Measurements from ENCODE around the gene EGR2. TPM values are rescaled to one million over a fixed set of nuclear protein-coding genes. Genes with fewer than 3 reads are reported as not detected.

EGR2 gene
- total RNA-seq, 1 experiment from 2014 or later, result 0.82 TPM

- intact Hi-C loops (cut with micrococcal nuclease; ENCODE audit: unreplicated experiment), result no loop called here
- BruUV-seq (replicated peaks), result no TSS peak
- Histone ChIP-seq H3K27ac (ENCODE audit: low read length) (peak overlapping the region; percentile 92), H3K9me3 (ENCODE audit: control insufficient read depth, insufficient read depth, low read depth, low read length) (peaks cover 5% of the 10 kb centered on the region; the same call in 1 of the 2 replicates), H3K36me3 (ENCODE audit: control insufficient read depth, insufficient read depth, low read length) (no peaks in the 10 kb centered on the region), H3K27me3 (ENCODE audit: control insufficient read depth, insufficient read depth, low read length) (peaks cover 11% of the 10 kb centered on the region), H3K4me1 (ENCODE audit: control insufficient read depth, insufficient read depth, low read length) (peaks cover 13% of the 10 kb centered on the region), H3K4me3 (ENCODE audit: low read depth in 2 of 2, low read length in 2 of 2) (peak overlapping the region; percentile 80 to 81)
- DNase-seq (ENCODE audit: low read depth, low spot score) (no peak), ATAC-seq (no peak)
- ChIA-PET POLR2A (interaction anchor here (0.6 to 0.7 kb wide), 2 partner anchors 156 to 274 kb away, joined by 3 to 10 read pairs; no protein-coding TSS in a partner anchor), CTCF (no interaction called here)
- in situ Hi-C loops (cut with HindIII; ENCODE audit: low pct_unique_long_range_greater_than_20kb, low sequenced_read_pairs), result no loop called here
- no peak for TF ChIP-seq REST (IDR thresholded peaks at IDR 0.05; ENCODE audit: insufficient read depth in 1 of 2, low read depth in 2 of 2, low read length in 1 of 2)
- TF ChIP-seq, protein P1, sequence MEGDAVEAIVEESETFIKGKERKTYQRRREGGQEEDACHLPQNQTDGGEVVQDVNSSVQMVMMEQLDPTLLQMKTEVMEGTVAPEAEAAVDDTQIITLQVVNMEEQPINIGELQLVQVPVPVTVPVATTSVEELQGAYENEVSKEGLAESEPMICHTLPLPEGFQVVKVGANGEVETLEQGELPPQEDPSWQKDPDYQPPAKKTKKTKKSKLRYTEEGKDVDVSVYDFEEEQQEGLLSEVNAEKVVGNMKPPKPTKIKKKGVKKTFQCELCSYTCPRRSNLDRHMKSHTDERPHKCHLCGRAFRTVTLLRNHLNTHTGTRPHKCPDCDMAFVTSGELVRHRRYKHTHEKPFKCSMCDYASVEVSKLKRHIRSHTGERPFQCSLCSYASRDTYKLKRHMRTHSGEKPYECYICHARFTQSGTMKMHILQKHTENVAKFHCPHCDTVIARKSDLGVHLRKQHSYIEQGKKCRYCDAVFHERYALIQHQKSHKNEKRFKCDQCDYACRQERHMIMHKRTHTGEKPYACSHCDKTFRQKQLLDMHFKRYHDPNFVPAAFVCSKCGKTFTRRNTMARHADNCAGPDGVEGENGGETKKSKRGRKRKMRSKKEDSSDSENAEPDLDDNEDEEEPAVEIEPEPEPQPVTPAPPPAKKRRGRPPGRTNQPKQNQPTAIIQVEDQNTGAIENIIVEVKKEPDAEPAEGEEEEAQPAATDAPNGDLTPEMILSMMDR (IDR thresholded peaks at IDR 0.05), result no peak
- no peak for TF ChIP-seq POLR2AphosphoS5 (IDR thresholded peaks at IDR 0.05; ENCODE audit: low read depth, low read length)
- no peak for TF ChIP-seq SIN3A (IDR thresholded peaks at IDR 0.05; ENCODE audit: borderline replicate concordance, insufficient read depth, low read depth, low read length)
- no peak for TF ChIP-seq TCF7L2 (IDR thresholded peaks at IDR 0.05; ENCODE audit: low read depth, low read length)
These were observed 12.3 kb downstream of the EGR2 start for GRCh38 chr10:62803724-62804355.

DNA sequence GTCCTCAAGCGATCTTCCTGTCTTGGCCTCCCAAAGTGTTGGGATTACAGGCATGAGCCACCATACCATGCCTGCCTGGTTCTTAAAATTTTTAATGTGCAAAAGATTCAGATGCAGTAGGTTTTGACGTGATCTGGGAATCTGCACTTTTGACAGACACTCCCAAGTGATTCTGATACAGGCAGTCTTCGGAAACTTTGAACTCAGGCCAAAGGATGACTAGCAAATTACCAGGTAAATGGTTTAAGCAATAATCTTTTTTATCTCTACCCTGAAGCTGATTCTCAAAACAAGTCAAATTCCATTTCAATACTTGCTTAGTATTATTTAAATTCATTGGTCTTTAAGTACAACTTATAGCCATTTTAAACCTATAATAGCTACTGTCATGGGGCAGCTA is 14.3 kb downstream of the EGR2 start:
- ATAC-seq, result no peak
- Histone ChIP-seq H3K27me3 (ENCODE audit: control insufficient read depth, insufficient read depth, low read length) (peaks cover 28% of the 10 kb centered on the region), H3K4me1 (ENCODE audit: control insufficient read depth, insufficient read depth, low read length) (peaks cover 8% of the 10 kb centered on the region), H3K36me3 (ENCODE audit: control insufficient read depth, insufficient read depth, low read length) (no peaks in the 10 kb centered on the region), H3K9me3 (ENCODE audit: control insufficient read depth, insufficient read depth, low read depth, low read length) (peaks cover 5% of the 10 kb centered on the region; the same call in 1 of the 2 replicates), H3K4me3 (ENCODE audit: low read depth in 2 of 2, low read length in 2 of 2) (no peak overlapping the region), H3K27ac (ENCODE audit: low read length) (no peak overlapping the region)
- DNase-seq (ENCODE audit: low read depth, low spot score), result no peak
- BruUV-seq (replicated peaks), result no TSS peak
- intact Hi-C loops (cut with micrococcal nuclease; ENCODE audit: unreplicated experiment) (no loop called here), in situ Hi-C loops (cut with HindIII; ENCODE audit: low pct_unique_long_range_greater_than_20kb, low sequenced_read_pairs) (no loop called here)
- no peak for TF ChIP-seq TCF7L2 (IDR thresholded peaks at IDR 0.05; ENCODE audit: low read depth, low read length)
- TF ChIP-seq, protein P1 (IDR thresholded peaks at IDR 0.05), result no peak
- TF ChIP-seq REST (IDR thresholded peaks at IDR 0.05; ENCODE audit: insufficient read depth in 1 of 2, low read depth in 2 of 2, low read length in 1 of 2), result no peak
- no peak for TF ChIP-seq POLR2AphosphoS5 (IDR thresholded peaks at IDR 0.05; ENCODE audit: low read depth, low read length)
- no peak for TF ChIP-seq SIN3A (IDR thresholded peaks at IDR 0.05; ENCODE audit: borderline replicate concordance, insufficient read depth, low read depth, low read length)
- CTCF ChIA-PET, result no interaction called here
- POLR2A ChIA-PET, result no interaction called here

Data from Panc1 (cell line).